Neutrophil (primary cell): ENCODE measurements around the gene KATNAL1.

Experiments
- H3K27ac ChIP-seq: fragments of 200-600 bp; sonication (generic); 2 replicates; pipeline ENCODE4 v1.5.1; 2016; ENCODE audit warnings: mild to moderate bottlenecking, moderate library complexity
- H3K27me3 ChIP-seq: fragments of 200-600 bp; sonication (generic); 2 replicates; pipeline ENCODE4 v1.6.0; 2016; ENCODE audit warnings: mild to moderate bottlenecking
- H3K36me3 ChIP-seq: fragments of 200-600 bp; sonication (generic); 2 replicates; pipeline ENCODE4 v1.5.1; 2017
- H3K4me1 ChIP-seq, 2 experiments: fragments of 200-600 bp in 1 of 2; sonication (generic) in 1 of 2; 1 replicate in 1 of 2; 2 replicates in 1 of 2; pipeline versions ENCODE4 v1.5.1 to v1.6.1; 2013 to 2016; ENCODE audit warnings: low read depth in 1 of 2, low read length in 1 of 2, mild to moderate bottlenecking in 1 of 2, moderate library complexity in 1 of 2; ENCODE audit not compliant: control insufficient read depth in 1 of 2, insufficient read depth in 1 of 2
- H3K4me3 ChIP-seq, 2 experiments: fragments of 200-600 bp in 1 of 2; sonication (generic) in 1 of 2; 1 replicate in 1 of 2; 2 replicates in 1 of 2; pipeline ENCODE4 v1.5.1; 2013 to 2016; ENCODE audit warnings: low read depth in 1 of 2, low read length in 1 of 2, mild to moderate bottlenecking in 1 of 2, moderate library complexity in 1 of 2
- H3K9me3 ChIP-seq: fragments of 200-600 bp; sonication (generic); 2 replicates; pipeline ENCODE4 v1.5.1; 2016
- TF ChIP-seq, protein P1 (sequence below): fragments of 200-600 bp; sonication (generic); IDR thresholded peaks from 2 replicates; pipeline ENCODE4 v1.5.1; 2016; ENCODE audit warnings: antibody characterized with exemption

Gene KATNAL1

DNA sequence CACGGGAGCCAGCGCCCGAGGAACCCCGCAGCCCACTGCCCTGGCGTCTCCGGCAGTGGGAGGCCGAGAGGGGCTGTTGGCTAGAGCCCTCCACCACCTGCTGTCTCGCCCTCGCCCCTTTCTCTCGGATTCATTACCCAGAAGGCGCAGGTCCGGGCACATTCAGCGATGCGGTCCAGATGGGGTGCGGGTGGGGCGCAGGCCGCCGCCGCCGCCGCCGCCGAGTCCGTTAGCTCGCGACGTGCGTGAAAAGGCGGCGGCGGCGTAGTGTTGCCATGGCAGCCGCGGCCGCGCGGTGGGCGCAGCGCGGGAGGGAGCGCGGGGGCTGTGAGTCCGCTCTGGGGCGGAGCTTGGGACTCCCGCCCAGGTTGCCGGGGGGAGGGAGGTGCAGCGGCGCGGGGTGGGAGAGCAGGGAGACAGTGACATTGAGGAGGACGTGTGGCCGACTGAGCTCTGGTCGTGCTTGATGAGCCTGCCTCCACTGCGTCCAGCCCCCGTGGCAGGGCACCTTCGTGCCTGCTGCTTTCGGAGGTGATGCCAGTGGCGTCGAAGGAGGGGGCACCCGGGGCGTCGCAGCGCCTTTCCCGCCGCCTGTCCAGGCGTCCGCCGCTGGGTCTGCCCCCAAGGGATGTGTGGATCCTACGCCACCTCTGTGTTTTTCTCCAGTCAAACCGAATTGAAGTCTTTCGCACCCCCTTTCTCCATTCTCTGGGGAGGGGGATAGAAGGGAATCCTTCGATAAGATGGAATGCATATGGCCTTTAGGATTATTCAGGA, at the start of gene KATNAL1:
TSS of gene KATNAL1 (minus strand) at position 358 of the 777 bp plus-strand sequence. CDS start 23,774 bp downstream, outside the sequence.
- Histone ChIP-seq H3K36me3 (no peaks in the 10 kb centered on the region), H3K9me3 (no peaks in the 10 kb centered on the region), H3K4me1 (peaks cover 11 to 13% of the 10 kb centered on the region in 2 experiments), H3K27ac (peak within 1 kb of the TSS; percentile 47), H3K4me3 (peak within 1 kb of the TSS; percentile 86 to 95), H3K27me3 (no peaks in the 10 kb centered on the region)
- TF ChIP-seq, protein P1, sequence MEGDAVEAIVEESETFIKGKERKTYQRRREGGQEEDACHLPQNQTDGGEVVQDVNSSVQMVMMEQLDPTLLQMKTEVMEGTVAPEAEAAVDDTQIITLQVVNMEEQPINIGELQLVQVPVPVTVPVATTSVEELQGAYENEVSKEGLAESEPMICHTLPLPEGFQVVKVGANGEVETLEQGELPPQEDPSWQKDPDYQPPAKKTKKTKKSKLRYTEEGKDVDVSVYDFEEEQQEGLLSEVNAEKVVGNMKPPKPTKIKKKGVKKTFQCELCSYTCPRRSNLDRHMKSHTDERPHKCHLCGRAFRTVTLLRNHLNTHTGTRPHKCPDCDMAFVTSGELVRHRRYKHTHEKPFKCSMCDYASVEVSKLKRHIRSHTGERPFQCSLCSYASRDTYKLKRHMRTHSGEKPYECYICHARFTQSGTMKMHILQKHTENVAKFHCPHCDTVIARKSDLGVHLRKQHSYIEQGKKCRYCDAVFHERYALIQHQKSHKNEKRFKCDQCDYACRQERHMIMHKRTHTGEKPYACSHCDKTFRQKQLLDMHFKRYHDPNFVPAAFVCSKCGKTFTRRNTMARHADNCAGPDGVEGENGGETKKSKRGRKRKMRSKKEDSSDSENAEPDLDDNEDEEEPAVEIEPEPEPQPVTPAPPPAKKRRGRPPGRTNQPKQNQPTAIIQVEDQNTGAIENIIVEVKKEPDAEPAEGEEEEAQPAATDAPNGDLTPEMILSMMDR, result peak; percentile 12

DNA sequence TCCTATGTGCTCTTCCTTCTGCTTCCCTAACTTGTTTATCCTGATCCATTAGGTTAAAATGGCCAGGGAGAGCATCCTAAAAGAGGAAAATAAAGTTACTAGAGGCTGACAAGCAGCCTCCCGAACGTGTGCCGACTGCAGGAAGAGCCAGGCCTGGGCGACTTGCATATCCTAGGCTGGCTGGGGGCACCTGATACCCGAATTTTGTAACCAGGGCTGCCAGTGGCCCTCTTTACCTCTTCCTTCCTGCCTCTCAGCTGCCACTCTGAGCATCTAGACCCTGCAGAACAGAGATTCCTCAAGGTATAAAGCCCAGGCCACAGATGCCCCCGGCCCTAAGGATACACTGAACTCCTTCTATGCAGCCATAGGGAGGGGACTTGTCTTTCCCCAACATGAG, 48.5 kb upstream of the KATNAL1 start:
- Histone ChIP-seq H3K36me3 (no peaks in the 10 kb centered on the region), H3K4me3 (no peak overlapping the region), H3K9me3 (no peaks in the 10 kb centered on the region), H3K27ac (no peak overlapping the region), H3K4me1 (peaks cover 6 to 8% of the 10 kb centered on the region in 2 experiments), H3K27me3 (no peaks in the 10 kb centered on the region)
- TF ChIP-seq, protein P1, result no peak

DNA sequence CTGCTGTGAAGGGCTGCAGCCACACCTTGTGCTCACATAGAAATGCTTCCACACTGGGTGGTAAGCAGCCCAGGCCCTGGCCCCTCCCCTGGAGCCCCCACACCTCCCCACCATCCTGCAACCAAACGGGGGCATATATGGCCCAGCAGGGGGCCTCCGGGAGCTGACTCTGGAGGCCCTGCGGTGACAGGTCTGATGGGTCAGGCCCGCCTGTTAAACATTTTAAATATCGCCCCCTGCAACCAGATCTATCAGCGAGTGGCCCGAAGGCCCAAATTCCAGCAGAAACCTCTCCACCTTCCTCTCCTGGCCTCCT, 48.0 kb upstream of the KATNAL1 start:
- Histone ChIP-seq H3K27ac (no peak overlapping the region), H3K9me3 (no peaks in the 10 kb centered on the region), H3K36me3 (no peaks in the 10 kb centered on the region), H3K27me3 (no peaks in the 10 kb centered on the region), H3K4me1 (peaks cover 6 to 8% of the 10 kb centered on the region in 2 experiments), H3K4me3 (no peak overlapping the region)
- TF ChIP-seq, protein P1, result no peak

DNA sequence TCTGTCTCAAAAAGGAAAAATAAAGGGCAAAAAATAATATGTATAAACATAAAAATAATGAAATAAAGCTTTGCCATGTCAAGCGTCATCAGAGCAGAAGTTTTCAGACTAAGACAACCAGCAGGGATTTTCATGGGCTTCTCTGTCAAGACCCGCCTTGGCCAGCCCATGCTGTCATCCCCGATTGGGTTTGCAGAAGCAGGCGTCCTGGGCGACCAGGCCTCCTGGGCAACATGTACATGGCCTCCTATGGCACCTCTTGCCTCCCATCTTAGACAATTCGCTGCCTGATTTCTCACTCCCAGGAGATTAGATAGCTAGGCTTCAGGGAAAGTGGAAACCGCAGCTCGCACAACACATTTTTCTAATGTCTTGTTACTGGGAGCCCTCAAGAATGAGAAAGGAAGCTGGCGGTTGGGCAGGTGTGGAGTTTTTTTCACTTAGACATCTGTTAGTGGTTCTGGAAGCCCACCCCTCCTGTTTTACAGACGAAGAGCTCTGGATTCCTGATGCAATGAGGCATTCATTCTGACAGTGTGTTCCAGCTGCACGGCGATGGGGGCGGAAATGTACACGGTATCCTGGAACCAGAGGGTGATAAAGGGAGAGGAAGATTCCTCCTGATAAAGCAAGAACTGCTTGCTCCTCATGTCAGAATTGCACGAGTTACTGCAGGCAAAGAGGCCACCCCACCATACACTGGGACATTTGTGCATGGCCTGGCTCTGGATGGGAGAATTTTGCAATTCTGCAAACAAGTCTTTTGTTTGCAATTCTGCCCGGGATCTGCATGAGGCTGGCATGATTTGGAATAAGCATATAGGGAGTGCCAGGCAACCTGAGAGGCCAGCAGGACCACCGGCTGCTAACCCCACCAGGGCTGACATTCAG, 47.4 kb upstream of the KATNAL1 start:
- H3K4me1 ChIP-seq, result peaks cover 6 to 8% of the 10 kb centered on the region in 2 experiments
- no peaks in the 10 kb centered on the region for H3K36me3 ChIP-seq
- no peaks in the 10 kb centered on the region for H3K27me3 ChIP-seq
- H3K9me3 ChIP-seq, result no peaks in the 10 kb centered on the region
- no peak overlapping the region for H3K4me3 ChIP-seq
- TF ChIP-seq, protein P1, result no peak
- H3K27ac ChIP-seq, result no peak overlapping the region

DNA sequence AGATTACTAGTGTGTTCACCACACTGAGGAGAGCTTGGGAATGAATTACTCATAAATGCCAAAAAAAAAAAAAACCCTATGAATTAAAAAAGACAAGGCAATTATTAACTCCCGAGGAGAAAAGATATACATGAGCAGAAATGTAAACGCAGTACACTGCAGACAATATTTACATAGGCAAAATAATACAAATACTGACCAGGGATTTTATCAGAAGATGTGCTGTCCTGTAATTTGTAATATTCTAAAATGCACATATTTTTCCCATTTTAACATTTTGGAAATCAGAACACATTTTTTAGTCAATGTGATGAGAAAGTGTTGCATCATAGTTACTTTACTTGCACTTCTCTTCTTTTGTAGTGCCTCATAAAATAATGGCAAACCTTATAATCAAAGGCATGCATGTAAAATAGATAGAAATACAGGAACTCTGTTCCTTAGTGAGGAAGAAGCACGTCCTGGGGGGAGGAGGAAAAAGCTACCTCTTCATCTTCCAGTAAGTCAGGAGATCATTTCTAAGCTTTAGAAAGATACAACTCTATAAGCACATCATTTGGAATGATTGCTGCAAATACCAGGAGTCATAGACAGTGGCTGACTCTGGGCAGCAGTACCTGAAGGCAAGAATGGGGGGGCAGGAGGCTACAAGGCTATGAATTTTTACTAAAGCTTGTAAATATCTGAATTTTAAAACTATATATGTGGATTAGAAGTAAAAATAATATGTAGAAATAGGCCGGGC, 46.3 kb upstream of the KATNAL1 start:
- H3K36me3 ChIP-seq, result no peaks in the 10 kb centered on the region
- H3K4me3 ChIP-seq, result no peak overlapping the region
- no peaks in the 10 kb centered on the region for H3K27me3 ChIP-seq
- H3K27ac ChIP-seq, result no peak overlapping the region
- TF ChIP-seq, protein P1, result no peak
- no peaks in the 10 kb centered on the region for H3K9me3 ChIP-seq
- peaks cover 6 to 8% of the 10 kb centered on the region in 2 experiments for H3K4me1 ChIP-seq
